Activated effector memory CD4-positive, alpha-beta T cell treated with anti-CD3 and anti-CD28 coated beads, Interleukin-2, amount 50 U/mL, for 16 hours (primary cell): Measurements from ENCODE around the gene HYDIN.

ENCODE experiments used
- DNase-seq: peaks from one replicate; pipeline ENCODE4 v3.0.0-alpha.2; 2020

Gene HYDIN

DNA sequence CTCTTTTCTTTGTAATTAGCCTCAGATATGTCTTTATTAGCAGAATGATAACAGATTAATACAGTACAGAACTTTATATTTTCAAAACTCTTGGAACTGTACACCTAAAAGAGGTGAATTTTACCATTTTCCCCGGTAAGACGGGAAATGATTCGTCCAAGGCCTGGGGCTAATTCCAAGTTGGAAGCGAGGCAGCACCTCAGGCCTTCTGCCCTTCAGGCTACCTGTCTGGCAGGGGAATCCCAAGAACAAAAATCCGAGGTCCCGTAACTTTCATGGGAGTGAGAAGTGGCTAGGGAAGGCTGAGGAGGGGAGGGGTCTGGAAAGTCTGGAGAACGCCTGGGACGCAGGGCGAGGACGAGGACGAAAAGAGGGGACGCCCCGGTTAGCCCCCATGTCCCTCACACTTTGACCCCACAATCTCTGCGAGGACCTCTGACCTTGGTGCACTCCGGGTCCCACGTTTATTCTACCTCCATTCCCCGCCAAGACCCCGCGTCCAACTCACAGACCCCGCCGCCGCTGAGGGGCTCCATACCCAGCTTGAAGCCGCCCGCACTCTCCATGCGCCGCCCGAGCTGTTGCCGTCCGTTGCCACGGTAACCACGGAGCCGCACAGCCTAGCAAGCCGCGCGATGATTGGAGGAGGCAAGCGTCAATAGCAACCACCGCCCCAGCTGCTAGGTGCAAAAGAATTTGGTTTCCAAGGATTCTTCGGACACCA, at the start of gene HYDIN:
Gene HYDIN, minus strand, starts transcription at position 601 of the 724 bp plus-strand sequence. CDS start 43,827 bp downstream, outside the sequence.
- no peak for DNase-seq

DNA sequence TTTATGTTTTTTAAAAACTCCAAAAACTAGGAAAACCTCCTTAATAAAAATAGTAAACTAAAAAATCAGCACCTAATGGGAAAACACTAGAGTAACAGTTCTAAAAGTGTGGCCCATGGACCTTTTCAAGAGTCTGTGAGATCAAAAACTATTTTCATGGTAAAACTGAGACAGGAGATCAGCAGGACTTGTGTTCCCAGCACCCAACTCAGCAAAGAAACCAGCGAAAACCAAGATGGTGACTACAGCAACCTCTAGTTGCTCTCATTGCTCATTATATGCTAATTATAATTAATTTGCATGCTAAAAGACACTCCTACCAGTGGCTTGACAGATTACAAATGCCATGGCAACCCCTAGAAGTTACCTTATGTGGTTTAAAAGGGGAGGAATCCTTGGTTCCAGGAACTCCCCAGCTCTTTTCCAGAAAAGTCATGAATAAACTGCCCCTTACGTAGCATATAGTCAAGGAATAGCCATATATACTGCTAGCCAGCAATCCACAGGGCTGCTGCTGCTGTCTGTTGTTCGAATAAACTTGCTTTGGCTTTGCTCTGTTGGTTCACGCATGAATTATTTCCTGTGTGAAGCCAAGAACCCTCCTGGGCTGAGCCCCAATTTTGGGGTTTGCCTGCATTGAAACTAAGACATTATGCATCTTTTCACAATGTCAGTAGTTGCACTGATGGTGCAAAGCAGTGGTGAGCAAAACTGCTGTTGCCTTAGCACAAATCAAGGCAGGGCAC, 46.2 kb upstream of the HYDIN start:
- DNase-seq = no peak

DNA sequence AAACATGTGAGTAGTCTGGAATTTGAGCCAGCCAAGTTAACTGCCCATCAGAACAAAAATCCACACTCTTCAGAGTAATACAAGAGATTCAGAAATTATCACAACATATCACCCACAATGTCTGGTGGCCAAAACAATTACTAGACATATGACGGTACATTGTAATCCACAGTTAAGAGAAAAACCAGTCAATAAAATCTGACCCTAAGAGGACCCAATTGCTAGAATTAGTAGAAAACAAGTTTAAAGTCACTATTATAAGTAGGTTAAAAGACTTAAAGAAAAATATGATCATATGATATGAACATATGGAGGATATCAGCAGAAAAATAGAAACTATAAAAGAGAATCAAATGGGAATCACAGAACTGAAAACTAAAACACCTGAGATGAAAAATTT, 42.9 kb upstream of the HYDIN start:
- no peak for DNase-seq

DNA sequence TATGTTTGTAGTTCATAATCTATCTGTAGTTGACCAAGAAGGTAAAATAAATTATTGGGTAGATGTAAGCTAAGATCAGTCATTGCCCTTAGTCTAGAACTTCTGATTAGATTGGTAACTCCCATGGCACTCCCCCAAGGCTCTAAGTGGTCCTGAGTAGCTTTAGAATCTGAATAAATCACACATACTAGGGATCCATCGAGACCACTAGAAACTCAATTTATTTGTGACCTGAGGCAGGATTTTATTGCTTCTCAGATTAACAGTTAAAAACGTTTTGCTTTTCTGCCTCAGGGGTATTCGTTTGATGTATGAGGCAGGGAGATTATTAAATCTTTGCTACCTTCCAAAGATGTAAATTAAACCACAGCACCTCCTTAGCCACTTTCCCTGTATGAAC, 33.8 kb upstream of the HYDIN start:
- no peak for DNase-seq

DNA sequence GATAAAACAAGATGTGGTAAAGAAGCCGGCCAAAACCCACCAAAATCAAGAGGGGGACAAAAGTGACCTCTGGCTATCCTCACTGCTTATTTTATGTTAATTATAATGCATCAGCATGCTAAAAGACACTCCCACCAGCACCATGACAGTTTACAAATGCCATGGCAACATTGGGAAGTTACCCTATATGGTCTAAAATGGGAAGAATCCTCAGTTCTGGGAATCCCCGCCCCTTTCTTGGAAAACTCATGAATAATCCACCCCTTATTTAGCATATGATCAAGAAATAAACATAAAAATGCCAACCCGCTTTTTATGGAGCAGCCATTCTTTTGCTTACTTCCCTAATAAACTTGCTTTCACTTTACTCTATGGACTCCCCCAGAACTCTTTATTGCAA, 33.1 kb upstream of the HYDIN start:
- no peak for DNase-seq

DNA sequence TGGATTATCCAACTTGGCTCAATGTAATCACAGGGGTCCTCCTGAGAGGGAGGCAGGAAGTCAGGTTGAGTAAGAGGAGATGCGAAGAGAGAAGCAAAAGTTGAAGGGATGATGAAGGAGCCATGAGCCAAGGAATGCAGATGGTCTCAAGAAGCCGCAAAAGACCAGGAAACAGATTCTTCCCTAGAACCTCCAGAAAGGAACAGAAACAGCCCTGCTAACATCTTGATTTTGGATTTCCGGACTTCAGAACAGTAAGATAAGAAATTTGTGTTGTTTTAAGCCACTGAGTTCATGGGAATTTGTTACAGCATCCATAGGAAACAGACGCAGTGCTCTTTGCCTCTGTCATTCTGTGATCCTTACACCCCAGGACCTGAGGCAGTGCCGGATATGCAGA, 31.9 kb upstream of the HYDIN start:
- no peak for DNase-seq

DNA sequence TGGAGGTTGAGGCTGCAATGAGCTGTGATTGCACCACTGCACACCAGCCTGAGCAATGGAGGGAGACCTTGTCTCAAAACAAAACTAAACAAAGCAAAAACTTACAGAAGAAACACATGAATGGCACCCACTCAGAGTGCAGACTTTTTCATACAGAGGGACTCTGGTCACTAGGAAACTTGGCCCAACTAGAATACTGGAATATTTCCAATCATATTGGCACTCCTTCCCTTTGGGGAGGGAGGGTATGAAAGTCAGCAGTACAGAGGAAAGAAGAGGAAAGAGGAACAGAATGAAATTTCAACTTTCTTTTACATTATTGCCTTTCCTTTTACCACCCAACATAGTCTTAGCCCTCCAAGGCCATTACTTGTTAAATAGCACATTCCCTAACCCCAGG, 30.5 kb upstream of the HYDIN start:
- DNase-seq = no peak

DNA sequence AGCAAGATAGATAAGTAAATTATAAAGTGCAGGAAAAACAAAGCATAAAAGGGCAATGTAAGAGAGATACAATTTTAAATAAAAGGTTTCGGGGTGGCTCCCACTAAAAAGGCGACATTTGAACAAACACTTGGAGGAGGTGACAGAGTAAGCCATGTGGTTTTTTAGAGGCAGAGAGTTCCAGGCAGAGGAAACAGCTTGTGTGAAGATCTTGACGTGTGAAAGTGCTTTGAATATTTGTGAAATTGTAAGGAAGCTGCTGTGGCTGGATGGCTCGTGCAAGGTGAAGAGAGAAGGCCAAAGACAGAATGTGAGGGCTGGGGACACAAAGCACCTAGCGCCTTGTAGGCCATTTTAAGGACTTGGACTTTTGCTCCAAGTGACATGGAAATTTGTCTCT, 28.6 kb upstream of the HYDIN start:
- no peak for DNase-seq

DNA sequence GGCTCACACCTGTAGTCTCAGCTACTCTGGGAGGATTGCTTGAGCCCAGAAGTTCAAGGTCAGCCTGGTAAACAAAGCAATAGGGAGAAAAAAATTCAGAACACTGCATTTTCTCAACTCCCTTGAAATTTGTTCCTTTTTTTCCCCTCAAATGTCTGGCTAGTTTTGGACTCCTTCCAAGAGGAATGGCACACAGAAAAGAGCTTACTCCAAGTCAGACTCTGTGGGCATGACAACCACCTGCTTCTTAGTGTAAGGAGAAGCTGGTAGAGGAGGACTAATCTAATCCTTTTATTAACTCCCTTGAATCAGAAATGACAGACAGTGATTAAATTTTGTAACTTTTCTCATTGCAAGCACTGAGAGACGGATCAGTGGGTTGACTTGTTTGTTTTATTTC, 27.9 kb upstream of the HYDIN start:
- no peak for DNase-seq

DNA sequence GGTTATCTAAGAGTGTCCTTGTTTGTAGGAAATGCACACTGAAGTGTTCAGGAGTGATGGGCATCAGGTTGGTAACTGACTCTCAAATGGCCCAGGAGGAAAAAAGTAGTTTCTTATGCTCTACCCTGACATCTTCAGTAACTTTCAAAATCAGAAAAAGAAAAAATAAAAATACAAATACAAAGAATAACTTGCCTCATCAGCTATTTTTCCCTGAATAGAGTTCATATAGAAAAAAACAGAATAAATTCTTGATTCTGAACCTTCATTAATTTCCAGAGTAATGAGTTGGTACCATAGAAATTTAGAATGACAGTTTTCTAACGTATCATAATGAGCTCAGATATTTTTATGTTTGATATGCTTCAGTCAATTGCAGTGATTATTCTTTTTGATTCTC, 27.2 kb upstream of the HYDIN start:
- no peak for DNase-seq

DNA sequence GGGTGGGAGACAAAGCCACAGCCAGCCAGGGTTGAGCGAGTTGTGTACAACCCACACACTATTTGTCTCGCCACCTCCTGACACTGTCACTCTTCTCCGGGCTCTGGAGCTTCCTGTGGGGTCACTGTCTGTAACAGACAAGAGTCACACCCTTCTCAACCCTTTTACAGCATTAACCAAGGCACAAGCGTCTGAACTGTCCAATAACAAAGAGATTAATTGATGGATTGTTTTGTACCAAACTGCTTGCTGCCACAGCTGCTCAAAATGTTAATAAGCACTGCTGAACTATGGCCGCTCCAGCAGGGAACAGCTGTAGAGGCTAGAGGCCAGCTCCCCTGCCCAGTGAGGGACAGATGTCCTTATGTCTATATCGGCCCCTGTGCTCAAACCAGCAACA, 25.2 kb upstream of the HYDIN start:
- no peak for DNase-seq

DNA sequence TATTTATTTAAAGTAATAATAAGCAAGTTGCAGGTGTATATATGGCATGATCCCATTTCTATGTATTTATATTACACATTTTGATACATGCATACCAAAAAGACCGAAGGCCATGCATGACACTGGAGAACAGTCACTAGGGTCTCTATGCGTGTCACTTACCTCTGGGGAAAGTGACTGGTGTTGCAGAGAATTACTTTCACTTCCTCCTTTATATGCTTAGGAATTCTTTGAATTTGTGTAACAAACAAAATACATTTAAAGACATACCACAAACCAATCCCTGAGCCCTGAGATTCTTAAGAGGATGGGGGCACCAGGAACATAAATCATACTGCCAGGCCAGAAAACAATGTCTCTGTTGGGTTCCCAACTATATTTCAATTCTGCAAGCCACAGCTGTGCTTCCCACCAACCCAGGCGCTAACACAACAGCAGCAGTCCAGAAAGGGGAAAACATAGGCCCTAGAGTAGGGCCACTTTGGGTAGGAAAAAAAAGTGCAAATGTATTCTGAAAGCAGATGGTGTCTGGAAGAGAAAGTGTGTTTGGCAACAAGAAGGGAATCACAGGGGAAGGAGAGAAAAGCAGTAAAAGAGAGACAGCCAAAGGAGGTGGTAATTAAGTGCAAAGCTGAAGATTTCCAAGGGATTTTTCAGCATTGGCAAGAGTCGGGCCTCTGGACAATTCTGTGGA, 24.5 kb upstream of the HYDIN start:
- DNase-seq = no peak

DNA sequence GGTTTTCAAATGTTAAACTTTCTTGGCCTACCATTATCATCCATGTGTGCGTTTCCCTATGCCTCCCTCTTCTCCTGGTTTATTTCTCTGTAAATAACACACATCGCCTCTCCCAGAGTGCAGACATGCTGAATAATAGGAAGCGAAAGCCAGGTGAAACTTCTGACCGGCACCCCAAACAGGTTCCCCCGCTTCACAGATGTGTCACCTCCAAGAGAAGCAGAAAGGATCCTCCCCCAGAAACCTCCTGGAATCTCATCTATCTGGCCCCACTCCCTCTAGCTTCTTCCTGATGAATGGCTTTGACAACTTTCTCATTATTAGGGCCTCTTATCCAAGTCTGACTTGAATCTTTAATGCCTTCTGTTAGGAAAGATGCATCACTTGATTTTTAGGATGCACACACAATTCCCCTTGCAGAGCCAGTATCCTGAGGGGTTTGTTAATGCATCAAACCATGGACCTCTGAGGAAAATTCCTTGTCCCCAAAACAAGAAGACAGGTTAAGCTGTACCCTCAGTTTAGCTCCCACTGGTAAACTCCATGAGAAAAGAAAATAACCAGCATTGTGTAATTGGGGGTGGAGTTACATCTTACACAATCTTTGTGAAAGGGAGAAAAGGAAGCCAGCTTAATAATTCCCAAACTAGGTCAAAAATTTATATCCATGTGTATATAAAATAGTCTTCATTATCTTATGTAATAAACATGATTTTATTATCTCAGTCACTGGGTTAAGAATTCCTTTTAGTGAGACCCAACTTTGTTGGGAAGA, 20.1 kb upstream of the HYDIN start:
- DNase-seq = no peak

DNA sequence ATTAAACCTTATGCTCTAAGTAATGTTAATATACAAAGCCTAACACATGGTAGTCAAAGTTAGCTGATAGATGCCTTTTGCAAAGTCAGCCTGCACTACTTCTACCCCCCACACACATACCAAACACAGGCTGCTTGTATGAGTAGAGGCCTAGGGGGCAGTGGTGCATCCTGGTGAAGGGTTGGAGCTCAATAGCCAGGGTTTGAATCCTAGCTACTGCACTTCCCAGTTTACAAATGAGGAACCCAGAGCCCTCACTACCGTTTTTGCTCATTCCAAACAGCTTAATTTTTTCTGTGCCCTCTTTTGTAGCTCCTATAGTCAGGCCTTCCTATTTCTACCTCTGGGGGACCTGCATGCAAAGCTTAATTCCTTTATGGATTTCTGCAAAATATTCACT, 18.9 kb upstream of the HYDIN start:
- DNase-seq = no peak

DNA sequence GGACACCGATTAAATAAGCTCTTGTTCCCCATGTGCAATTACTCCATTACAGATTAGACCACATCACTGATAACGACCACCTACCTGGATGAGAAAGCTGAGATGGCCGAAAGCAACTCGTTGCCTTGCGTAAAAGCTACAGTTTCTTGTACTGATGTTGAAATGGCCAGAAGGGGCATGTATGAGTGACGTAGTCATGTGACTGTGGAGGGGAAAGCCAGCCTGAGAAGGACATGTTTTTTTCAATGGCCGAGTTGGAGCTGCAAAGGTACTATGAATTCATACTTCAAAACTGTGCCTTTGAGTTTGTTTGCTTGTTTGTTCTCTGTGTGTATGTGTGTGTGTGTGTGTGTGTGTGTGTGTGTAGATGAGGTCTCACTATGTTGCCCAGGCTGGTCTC, 17.0 kb upstream of the HYDIN start:
- DNase-seq = no peak

DNA sequence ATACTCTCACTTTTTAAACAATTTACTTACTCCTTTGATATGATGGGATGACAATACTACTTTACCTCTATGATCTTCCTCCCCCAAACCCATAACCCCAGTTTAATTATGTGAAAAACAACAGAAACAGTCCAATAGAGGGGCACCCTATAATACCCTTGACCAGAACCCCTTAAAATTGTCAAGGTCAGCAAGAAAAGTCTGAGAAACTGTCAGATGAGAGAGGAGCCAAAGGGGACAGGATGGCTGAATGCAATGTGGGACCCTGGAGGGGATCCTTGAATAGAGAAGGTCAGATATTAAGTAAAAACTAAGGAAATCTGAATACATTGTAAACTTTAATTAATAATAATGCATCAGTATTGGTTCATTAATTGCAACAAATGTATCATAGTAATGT, 15.8 kb upstream of the HYDIN start:
- no peak for DNase-seq

DNA sequence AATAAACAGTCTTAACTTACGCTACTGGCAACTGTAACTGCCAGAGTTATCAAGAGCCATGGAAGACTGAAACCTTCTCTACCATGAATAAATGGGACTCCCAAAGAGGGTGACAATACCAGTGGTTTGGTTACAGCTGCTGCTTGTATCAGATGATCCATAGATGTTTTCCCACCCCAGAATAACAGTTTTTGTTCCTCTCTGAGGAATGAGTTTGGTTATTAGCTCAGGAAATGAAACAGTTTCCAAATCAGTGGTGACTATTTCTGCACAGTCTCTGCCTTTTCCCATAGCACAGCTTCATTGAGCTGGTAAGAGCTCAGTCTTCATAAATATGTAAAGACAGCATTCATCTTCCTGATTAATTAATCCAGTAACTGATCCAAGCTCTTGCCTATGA, 14.0 kb upstream of the HYDIN start:
- DNase-seq = no peak

DNA sequence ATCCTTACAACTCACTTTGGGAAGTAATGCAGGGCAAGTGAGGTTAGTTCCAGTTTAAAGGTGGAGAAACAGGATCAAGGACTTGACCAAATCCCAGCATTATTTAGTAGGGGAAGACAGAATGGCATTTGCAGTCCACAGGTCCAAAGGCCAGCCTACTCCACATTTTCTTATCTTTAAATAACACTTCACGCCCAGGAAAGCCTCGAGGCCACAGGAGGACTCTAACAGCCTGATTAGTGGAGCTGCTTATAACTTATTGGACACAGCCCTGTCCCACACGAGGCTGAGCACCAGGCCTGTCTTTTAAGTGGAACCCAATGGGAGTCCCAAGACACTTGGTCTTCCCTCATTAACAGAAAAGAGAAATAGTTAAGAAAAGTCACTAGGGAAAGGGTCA, 12.1 kb upstream of the HYDIN start:
- no peak for DNase-seq

DNA sequence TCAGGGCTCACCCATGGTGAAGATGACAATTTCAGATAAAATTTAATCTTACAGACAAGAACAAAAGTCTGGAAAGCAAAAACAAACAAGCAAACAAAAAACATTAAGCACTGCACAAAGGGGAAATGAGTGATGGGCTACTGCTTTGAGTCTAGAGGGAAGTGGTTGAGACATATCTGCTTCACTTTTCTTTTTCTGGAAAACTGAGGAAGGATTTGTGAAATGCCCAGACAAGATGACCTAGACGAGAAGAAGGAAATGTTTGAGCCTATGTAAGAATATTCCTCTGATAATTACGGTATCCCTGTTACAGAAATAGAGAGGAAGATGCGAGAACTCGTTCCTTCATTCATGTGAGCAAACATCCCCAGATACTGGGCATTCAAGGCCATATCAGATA, 11.5 kb upstream of the HYDIN start:
- DNase-seq = no peak

DNA sequence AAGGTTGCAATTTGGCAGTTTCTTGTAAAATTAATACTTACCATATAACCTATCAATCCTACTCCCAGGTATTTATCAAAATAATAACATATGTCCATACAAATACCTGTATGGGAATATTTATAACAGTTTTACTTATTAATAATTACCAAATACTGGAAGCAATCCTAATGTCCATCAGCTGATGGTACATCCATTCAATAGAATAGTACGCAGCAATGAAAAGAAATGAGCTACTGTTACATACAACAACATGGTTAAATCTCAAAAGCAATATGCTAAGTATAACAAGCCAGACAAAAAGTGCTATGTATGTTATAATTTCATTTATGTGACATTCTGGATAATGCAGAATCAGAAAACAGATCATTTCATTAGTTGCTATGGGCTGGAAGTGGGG, 1.2 kb downstream of the HYDIN start:
- no peak for DNase-seq

DNA sequence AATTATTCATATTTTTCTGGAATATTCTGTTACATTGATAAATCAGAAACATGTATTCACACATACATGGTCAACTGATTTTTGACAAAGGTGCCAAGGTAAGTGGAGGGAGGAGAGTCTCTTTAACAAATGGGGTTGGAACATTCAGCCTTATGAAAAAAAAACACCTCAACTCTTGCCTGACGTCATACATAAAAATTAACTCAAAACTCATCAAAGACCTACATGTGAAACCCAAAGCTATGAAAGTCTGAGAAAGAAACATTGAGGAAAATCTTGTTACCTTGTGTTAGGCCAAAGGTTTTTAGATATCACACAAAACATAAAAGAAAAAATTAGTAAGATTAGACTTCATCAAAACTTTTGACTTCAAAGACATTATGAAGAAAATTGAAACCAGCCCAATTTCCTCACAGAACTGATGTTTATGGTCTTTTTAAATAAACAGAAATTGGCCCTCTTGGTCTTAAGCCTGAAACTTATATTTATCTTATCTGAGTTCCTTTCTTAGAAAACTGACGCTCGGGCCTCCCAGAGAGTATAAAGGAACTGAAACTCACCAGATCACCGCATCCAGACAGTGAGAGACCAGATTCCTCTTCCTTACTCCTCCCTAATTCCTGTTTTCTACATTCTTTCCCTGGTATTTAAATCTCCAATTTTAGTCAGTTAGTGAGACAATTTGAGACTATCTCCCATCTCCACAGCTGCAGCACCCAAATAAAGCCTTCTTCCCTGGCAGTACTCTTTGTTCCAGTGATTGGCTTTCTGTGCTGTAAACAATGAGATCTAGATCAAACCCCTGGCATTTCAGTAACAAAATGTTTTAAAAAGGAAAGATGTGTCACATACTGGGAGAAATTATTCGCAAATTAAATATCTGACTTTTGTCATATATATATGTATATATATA, 4.0 kb downstream of the HYDIN start:
- no peak for DNase-seq

DNA sequence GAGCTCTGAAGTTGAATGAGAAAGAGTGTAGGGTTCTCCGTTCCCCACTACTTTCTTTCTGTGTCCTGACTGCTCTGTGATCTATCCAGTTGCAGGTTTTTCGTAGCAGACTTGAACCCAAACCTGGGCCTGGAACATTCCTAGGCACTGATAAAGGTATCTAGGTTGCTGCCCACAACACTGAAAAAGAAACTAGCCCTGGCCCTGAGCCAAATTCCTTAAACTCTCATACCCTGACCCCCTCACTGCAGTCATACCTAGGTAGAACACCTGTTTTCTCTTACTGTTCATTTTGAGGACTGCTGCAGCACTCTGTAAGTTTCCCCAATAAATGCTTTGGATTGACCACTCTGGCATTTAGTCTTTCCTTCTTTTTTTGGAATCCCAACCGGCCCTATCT, 5.4 kb downstream of the HYDIN start:
- no peak for DNase-seq
